HepG2 (cell line): ENCODE data around the gene GMPR. TPM values are rescaled to one million over a fixed set of nuclear protein-coding genes. Genes with fewer than 3 reads are reported as not detected.

Source experiments
- FOXP4 ChIP-seq: sonication (generic); formaldehyde crosslinking; IDR thresholded peaks from 2 replicates; pipeline ENCODE4 v1.4.0; 2020; ENCODE audit warnings: missing genetic modification reagents
- HNF4A ChIP-seq: sonication (generic); formaldehyde crosslinking; IDR thresholded peaks from 2 replicates; pipeline ENCODE4 v1.4.0; 2020; ENCODE audit warnings: missing genetic modification reagents
- NR2F6 ChIP-seq, 2 experiments: IDR thresholded peaks; 2 replicates each; pipeline ENCODE4 v1.6.1; 2016; ENCODE audit warnings: antibody characterized with exemption in 1 of 2, mild to moderate bottlenecking in 1 of 2
- RXRB ChIP-seq: IDR thresholded peaks from 2 replicates; pipeline ENCODE4 v1.6.1; 2016; ENCODE audit warnings: borderline replicate concordance, missing genetic modification reagents, missing compliant biosample characterization
- SAP130 ChIP-seq: IDR thresholded peaks from 2 replicates; pipeline ENCODE4 v1.6.1; 2016; ENCODE audit warnings: low read depth
- SOX13 ChIP-seq, 3 experiments: fragments of 450-650 bp in 1 of 3; sonication (generic) in 1 of 3; formaldehyde crosslinking in 1 of 3; IDR thresholded peaks in 2 of 3; conservative IDR thresholded peaks in 1 of 3; 2 replicates each; pipeline versions ENCODE4 v1.5.0 to v1.6.1; 2016 to 2020; ENCODE audit warnings: antibody characterized with exemption in 1 of 3, mild to moderate bottlenecking in 1 of 3, missing compliant biosample characterization in 1 of 3, missing genetic modification reagents in 1 of 3, moderate library complexity in 1 of 3
- TBL1XR1 ChIP-seq: fragments of 150-350 bp; IDR thresholded peaks from 2 replicates; pipeline ENCODE4 v1.6.1; 2014; ENCODE audit warnings: borderline replicate concordance, low read length; ENCODE audit not compliant: partially characterized antibody
- TCF7 ChIP-seq: sonication (generic); IDR thresholded peaks from 2 replicates; pipeline ENCODE4 v1.6.1; 2016; ENCODE audit warnings: antibody characterized with exemption, low read depth
- TEAD3 ChIP-seq: optimal IDR thresholded peaks from 2 replicates; pipeline ENCODE3; 2016; ENCODE audit warnings: borderline replicate concordance
- THAP11 ChIP-seq: IDR thresholded peaks from 2 replicates; pipeline ENCODE4 v1.6.1; 2016; ENCODE audit warnings: missing biosample characterization, missing genetic modification reagents
- UBTF ChIP-seq: sonication (generic); formaldehyde crosslinking; IDR thresholded peaks from 2 replicates; pipeline ENCODE4 v1.4.0; 2020; ENCODE audit warnings: mild to moderate bottlenecking, missing genetic modification reagents
- ZNF331 ChIP-seq: sonication (generic); formaldehyde crosslinking; IDR thresholded peaks from 2 replicates; pipeline ENCODE4 v1.4.0; 2020; ENCODE audit warnings: missing genetic modification reagents
- ZNF33B ChIP-seq: sonication (generic); formaldehyde crosslinking; IDR thresholded peaks from 2 replicates; pipeline ENCODE4 v1.5.1; 2020; ENCODE audit warnings: mild to moderate bottlenecking, missing genetic modification reagents
- ZNF501 ChIP-seq: sonication (generic); formaldehyde crosslinking; IDR thresholded peaks from 2 replicates; pipeline ENCODE4 v1.5.1; 2020; ENCODE audit warnings: mild to moderate bottlenecking, moderate library complexity, missing genetic modification reagents
- ZNF607 ChIP-seq: sonication (generic); formaldehyde crosslinking; IDR thresholded peaks from 2 replicates; pipeline ENCODE4 v1.5.1; 2020; ENCODE audit warnings: missing genetic modification reagents, mild to moderate bottlenecking, borderline replicate concordance
- ZUFSP ChIP-seq: sonication (generic); formaldehyde crosslinking; IDR thresholded peaks from 2 replicates; pipeline ENCODE4 v1.9.0; 2021; ENCODE audit warnings: missing genetic modification reagents, mild to moderate bottlenecking, borderline replicate concordance
- polyA plus RNA-seq, 8 experiments: library from polyadenylated mRNA; depleted of rRNA in 3 of 8; stranded (reverse) in 7 of 8; unstranded in 1 of 8; fragments of >200 nt; fragmentation: Illumina TruSeq in 4 of 8; extraction: Trizol in 4 of 8; gene quantifications; 2 replicates each; pipeline versions ENCODE4 v1.2.1 to v1.2.3, GENCODE V29; 2011 to 2016; ENCODE audit warnings: low read depth in 4 of 8, missing spikeins in 1 of 8, mixed read lengths in 1 of 8; ENCODE audit not compliant: insufficient read depth in 1 of 8
- total RNA-seq, 5 experiments: library from RNA; depleted of rRNA; stranded (reverse); fragments of >200 nt; fragmentation: Illumina TruSeq; extraction: Trizol; gene quantifications; 2 replicates each; pipeline ENCODE4 v1.2.3, GENCODE V29; 2016; ENCODE audit warnings: low read depth in 1 of 5
- TF ChIP-seq, protein P1 (sequence below): sonication (generic); formaldehyde crosslinking; IDR thresholded peaks from 2 replicates; pipeline ENCODE4 v1.4.0; 2020; ENCODE audit warnings: low read depth, mild to moderate bottlenecking, missing genetic modification reagents

GMPR gene
- total and polyA plus RNA-seq, 2 of the 13 experiments (the other 11 are each of a cell fraction or from before 2014, with no cell fraction given), result not detected

- TF ChIP-seq, protein P1, sequence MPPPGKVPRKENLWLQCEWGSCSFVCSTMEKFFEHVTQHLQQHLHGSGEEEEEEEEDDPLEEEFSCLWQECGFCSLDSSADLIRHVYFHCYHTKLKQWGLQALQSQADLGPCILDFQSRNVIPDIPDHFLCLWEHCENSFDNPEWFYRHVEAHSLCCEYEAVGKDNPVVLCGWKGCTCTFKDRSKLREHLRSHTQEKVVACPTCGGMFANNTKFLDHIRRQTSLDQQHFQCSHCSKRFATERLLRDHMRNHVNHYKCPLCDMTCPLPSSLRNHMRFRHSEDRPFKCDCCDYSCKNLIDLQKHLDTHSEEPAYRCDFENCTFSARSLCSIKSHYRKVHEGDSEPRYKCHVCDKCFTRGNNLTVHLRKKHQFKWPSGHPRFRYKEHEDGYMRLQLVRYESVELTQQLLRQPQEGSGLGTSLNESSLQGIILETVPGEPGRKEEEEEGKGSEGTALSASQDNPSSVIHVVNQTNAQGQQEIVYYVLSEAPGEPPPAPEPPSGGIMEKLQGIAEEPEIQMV, result no peak
- TF ChIP-seq ZNF607 (CRISPR knock-in tag), result no peak
- peak; percentile 40 for TF ChIP-seq TEAD3 (CRISPR knock-in tag)
- peak; percentile 50 for TF ChIP-seq SAP130 (CRISPR knock-in tag)
- peak; percentile 58 for TF ChIP-seq TCF7
- no peak for TF ChIP-seq ZUFSP (CRISPR knock-in tag)
- peak; percentile 68 for TF ChIP-seq FOXP4 (CRISPR knock-in tag)
- TF ChIP-seq SOX13 (IDR thresholded peaks at IDR 0.05), result no peak
- TF ChIP-seq SOX13 (CRISPR knock-in tag; conservative IDR thresholded peaks at IDR 0.05 in 1 of 2, IDR thresholded peaks at IDR 0.05 in 1 of 2), result peak in 1 of 2 experiments; percentile 81; a peak in 2 of 4 replicates
- TF ChIP-seq HNF4A (CRISPR knock-in tag), result peak; percentile 79
- peak; percentile 59; the same call in 1 of the 2 replicates for TF ChIP-seq RXRB
- TF ChIP-seq NR2F6 (IDR thresholded peaks at IDR 0.05), result 0 out of 2 replicates have a peak, but pooled peaks have one; percentile 40
- peak; percentile 43; the same call in 1 of the 2 replicates for TF ChIP-seq NR2F6 (CRISPR knock-in tag; IDR thresholded peaks at IDR 0.05)
- TF ChIP-seq THAP11 (CRISPR knock-in tag), result 0 out of 2 replicates have a peak, but pooled peaks have one; percentile 12
- no peak for TF ChIP-seq ZNF501 (CRISPR knock-in tag)
- TF ChIP-seq TBL1XR1, result peak; percentile 52
- no peak for TF ChIP-seq UBTF
- TF ChIP-seq ZNF331 (CRISPR knock-in tag), result peak; percentile 44; the same call in 1 of the 2 replicates
- no peak for TF ChIP-seq ZNF33B (CRISPR knock-in tag)
These were observed 66.9 kb downstream of the GMPR start (continued) for GRCh38 chr6:16305246-16305725.
